Activated B cell treated with CpG ODN at 0.5 μM for 24 hours (primary cell): ENCODE measurements around the gene MOB3A. TPM values are rescaled to one million over a fixed set of nuclear protein-coding genes. Genes with fewer than 3 reads are reported as not detected.
"Not testable (repeated sequence)": the region's sequence is repeated elsewhere in the genome, so short reads cannot be mapped to it uniquely, and the experiment has no call there.

Experiments
- ATAC-seq: fragments of 200-7000 bp; cut with Tn5 transposase; one replicate; pipeline ENCODE4 v1.10.0; 2021; ENCODE audit warnings: low read depth, mild to moderate bottlenecking, moderate library complexity
- CTCF ChIA-PET: fragments of 350-600 bp; sonication (Branson Sonifier 250); formaldehyde crosslinking; loops from one replicate; lab custom pipeline; 2021; ENCODE audit warnings: antibody characterized with exemption; lab: Charles Lee
- POLR2A ChIA-PET: fragments of 350-600 bp; sonication (Branson Sonifier 250); formaldehyde crosslinking; loops from one replicate; lab custom pipeline; 2021; ENCODE audit warnings: antibody characterized with exemption; lab: Charles Lee
- DNase-seq: peaks from one replicate; pipeline ENCODE4 v3.0.0; 2022
- H3K27ac Mint-ChIP-seq: one replicate; pipeline ENCODE4 v1.8.0; 2020; ENCODE audit warnings: mixed read lengths
- H3K27me3 Mint-ChIP-seq: one replicate; pipeline ENCODE4 v1.8.0; 2021; ENCODE audit warnings: mixed read lengths
- H3K36me3 Mint-ChIP-seq: one replicate; pipeline ENCODE4 v1.8.0; 2021; ENCODE audit warnings: low read depth, mixed read lengths
- H3K4me1 Mint-ChIP-seq: one replicate; pipeline ENCODE4 v1.8.0; 2021; ENCODE audit warnings: mixed read lengths
- H3K4me3 Mint-ChIP-seq: one replicate; pipeline ENCODE4 v1.8.0; 2020; ENCODE audit warnings: mild to moderate bottlenecking, mixed read lengths
- H3K9me3 Mint-ChIP-seq: one replicate; pipeline ENCODE4 v1.8.0; 2020; ENCODE audit warnings: mixed read lengths
- intact Hi-C: fragments of 100-400 bp; cut with micrococcal nuclease; formaldehyde crosslinking; loops from one replicate; pipeline ENCODE4 v1.15.1; 2024
- total RNA-seq: library from RNA; stranded (reverse); gene quantifications from 2 replicates; pipeline ENCODE4 v1.2.3, GENCODE V29; 2022
- TF ChIP-seq, protein P1 (sequence below): fragments of 200-600 bp; IDR thresholded peaks from one replicate; pipeline ENCODE4 v1.8.0; 2022; ENCODE audit warnings: antibody characterized with exemption, mild to moderate bottlenecking

Gene MOB3A
- total RNA-seq, 1 donor from 2014 or later = 189 TPM

GRCh38 chr19:2089727-2090053 lies 6.4 kb downstream of the MOB3A start:
- Mint-ChIP-seq H3K4me3 (peak overlapping the region; percentile 73), H3K4me1 (peaks cover 91% of the 10 kb centered on the region), H3K36me3 (peaks cover 43% of the 10 kb centered on the region), H3K27me3 (no peaks in the 10 kb centered on the region), H3K9me3 (no peaks in the 10 kb centered on the region), H3K27ac (peak overlapping the region; percentile 99)
- TF ChIP-seq, protein P1, sequence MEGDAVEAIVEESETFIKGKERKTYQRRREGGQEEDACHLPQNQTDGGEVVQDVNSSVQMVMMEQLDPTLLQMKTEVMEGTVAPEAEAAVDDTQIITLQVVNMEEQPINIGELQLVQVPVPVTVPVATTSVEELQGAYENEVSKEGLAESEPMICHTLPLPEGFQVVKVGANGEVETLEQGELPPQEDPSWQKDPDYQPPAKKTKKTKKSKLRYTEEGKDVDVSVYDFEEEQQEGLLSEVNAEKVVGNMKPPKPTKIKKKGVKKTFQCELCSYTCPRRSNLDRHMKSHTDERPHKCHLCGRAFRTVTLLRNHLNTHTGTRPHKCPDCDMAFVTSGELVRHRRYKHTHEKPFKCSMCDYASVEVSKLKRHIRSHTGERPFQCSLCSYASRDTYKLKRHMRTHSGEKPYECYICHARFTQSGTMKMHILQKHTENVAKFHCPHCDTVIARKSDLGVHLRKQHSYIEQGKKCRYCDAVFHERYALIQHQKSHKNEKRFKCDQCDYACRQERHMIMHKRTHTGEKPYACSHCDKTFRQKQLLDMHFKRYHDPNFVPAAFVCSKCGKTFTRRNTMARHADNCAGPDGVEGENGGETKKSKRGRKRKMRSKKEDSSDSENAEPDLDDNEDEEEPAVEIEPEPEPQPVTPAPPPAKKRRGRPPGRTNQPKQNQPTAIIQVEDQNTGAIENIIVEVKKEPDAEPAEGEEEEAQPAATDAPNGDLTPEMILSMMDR = no peak
- intact Hi-C loops = loop anchor here (1.0 to 10.0 kb wide), 9 partner anchors 28 to 1095 kb away; partner anchors contain the start of genes KLF16 and NCLN
- CTCF ChIA-PET = interaction anchor here (0.6 to 4.2 kb wide), 4 partner anchors 20 to 532 kb away, joined by 3 to 25 read pairs (median 9); no protein-coding TSS in a partner anchor
- DNase-seq = no peak
- POLR2A ChIA-PET = interaction anchor here (0.7 to 36.0 kb wide), 14 partner anchors 31 to 696 kb away, joined by 3 to 2723 read pairs (median 4); partner anchors contain the start of genes AP3D1, BTBD2, MKNK2 and THOP1
- ATAC-seq = peak; percentile 7

DNA sequence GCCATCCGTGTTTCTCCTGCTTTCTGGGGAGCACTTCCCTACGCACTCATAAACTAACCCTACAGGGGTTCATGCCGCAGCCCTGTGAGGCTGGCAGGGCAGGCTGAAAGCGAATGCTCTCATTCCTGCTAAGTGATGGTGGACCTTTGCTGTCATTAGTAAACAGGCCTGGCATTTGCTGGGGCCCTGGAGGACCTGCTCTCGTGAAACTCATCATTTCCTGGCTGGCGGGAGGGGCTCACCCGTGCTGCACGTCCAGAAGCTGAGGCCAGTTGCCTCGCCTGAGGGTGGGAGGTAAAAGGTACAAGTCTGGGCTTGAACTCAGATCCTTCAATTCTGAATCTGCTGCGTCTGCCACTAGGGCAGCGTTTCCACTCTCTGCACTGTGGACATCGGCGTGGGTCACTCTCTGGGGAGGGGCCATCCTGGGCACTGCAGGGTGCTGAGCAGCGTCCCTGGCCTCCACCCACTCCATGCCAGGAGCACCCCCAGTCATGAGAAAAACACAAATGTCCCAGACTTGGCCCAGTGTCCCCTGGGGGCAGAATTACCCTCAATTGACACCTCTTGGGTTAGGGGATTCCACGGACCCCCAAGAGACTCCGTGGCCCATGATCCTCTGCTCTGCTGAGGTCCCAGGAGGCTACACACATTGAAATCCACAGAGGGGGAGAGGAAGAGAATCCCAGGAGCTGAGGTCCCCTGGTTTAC lies 7.0 kb downstream of the MOB3A start:
- intact Hi-C loops = loop anchor here (5.0 to 10.0 kb wide), 4 partner anchors 78 to 1096 kb away; partner anchors contain the start of genes KLF16 and NCLN
- peaks cover 86% of the 10 kb centered on the region for H3K4me1 Mint-ChIP-seq
- peak; percentile 75 for DNase-seq
- CTCF ChIA-PET = interaction anchor here (0.6 to 4.2 kb wide), 4 partner anchors 19 to 533 kb away, joined by 3 to 25 read pairs (median 9); no protein-coding TSS in a partner anchor
- H3K27me3 Mint-ChIP-seq = no peaks in the 10 kb centered on the region
- H3K36me3 Mint-ChIP-seq = peaks cover 42% of the 10 kb centered on the region
- TF ChIP-seq, protein P1 = no peak
- H3K27ac Mint-ChIP-seq = peak overlapping the region; percentile 99
- H3K4me3 Mint-ChIP-seq = peak overlapping the region; percentile 73
- peak; percentile 22 for ATAC-seq
- POLR2A ChIA-PET = interaction anchor here (0.6 to 36.0 kb wide), 9 partner anchors 30 to 538 kb away, joined by 3 to 2723 read pairs (median 4); partner anchors contain the start of genes AP3D1, BTBD2 and MKNK2
- H3K9me3 Mint-ChIP-seq = no peaks in the 10 kb centered on the region

GRCh38 chr19:2087621-2088100 lies 8.5 kb downstream of the MOB3A start:
- H3K27ac Mint-ChIP-seq = peak overlapping the region; percentile 99
- ATAC-seq (peak; percentile 15), DNase-seq (peak; percentile 73)
- TF ChIP-seq, protein P1 = no peak
- no peaks in the 10 kb centered on the region for H3K27me3 Mint-ChIP-seq
- ChIA-PET CTCF (interaction anchor here (1.0 to 4.2 kb wide), 9 partner anchors 8 to 212 kb away, joined by 3 to 25 read pairs (median 4); partner anchors contain the start of gene MOB3A), POLR2A (interaction anchor here (0.6 to 59.1 kb wide), 21 partner anchors 5 to 1724 kb away, joined by 3 to 2723 read pairs (median 4); partner anchors contain the start of genes AP3D1, GADD45B, IZUMO4 and MKNK2)
- H3K9me3 Mint-ChIP-seq = no peaks in the 10 kb centered on the region
- peaks cover 87% of the 10 kb centered on the region for H3K4me1 Mint-ChIP-seq
- peak overlapping the region; percentile 72 for H3K4me3 Mint-ChIP-seq
- intact Hi-C loops = loop anchor here (1.0 to 10.0 kb wide), 5 partner anchors 9 to 1097 kb away; partner anchors contain the start of genes IZUMO4, KLF16, MOB3A and NCLN
- H3K36me3 Mint-ChIP-seq = peaks cover 44% of the 10 kb centered on the region

GRCh38 chr19:2086695-2087620 lies 9.2 kb downstream of the MOB3A start:
- Mint-ChIP-seq H3K36me3 (peaks cover 45% of the 10 kb centered on the region), H3K4me1 (peaks cover 87% of the 10 kb centered on the region), H3K4me3 (peak overlapping the region; percentile 72), H3K27ac (peak overlapping the region; percentile 99)
- not testable (repeated sequence) for H3K9me3 Mint-ChIP-seq, H3K27me3 Mint-ChIP-seq
- ATAC-seq = peak; percentile 0
- ChIA-PET CTCF (interaction anchor here (0.6 to 4.2 kb wide), 10 partner anchors 8 to 211 kb away, joined by 3 to 25 read pairs (median 4); partner anchors contain the start of gene MOB3A), POLR2A (interaction anchor here (0.6 to 59.1 kb wide), 21 partner anchors 5 to 1725 kb away, joined by 3 to 2723 read pairs (median 4); partner anchors contain the start of genes AP3D1, GADD45B, IZUMO4 and MKNK2)
- DNase-seq = peak; percentile 54
- intact Hi-C loops = loop anchor here (1.0 to 10.0 kb wide), 5 partner anchors 9 to 1098 kb away; partner anchors contain the start of genes IZUMO4, KLF16, MOB3A and NCLN
